HG02610 (cell line): ENCODE measurements around the gene KLHL13.
"Not testable (repeated sequence)": the region's sequence is repeated elsewhere in the genome, so short reads cannot be mapped to it uniquely, and the experiment has no call there.

ENCODE experiments used
- ATAC-seq: cut with Tn5 transposase; IDR thresholded peaks from one replicate; pipeline ENCODE4 v1.9.1; 2021; ENCODE audit warnings: mild to moderate bottlenecking, moderate library complexity; ENCODE audit not compliant: unreplicated experiment

Gene KLHL13

DNA sequence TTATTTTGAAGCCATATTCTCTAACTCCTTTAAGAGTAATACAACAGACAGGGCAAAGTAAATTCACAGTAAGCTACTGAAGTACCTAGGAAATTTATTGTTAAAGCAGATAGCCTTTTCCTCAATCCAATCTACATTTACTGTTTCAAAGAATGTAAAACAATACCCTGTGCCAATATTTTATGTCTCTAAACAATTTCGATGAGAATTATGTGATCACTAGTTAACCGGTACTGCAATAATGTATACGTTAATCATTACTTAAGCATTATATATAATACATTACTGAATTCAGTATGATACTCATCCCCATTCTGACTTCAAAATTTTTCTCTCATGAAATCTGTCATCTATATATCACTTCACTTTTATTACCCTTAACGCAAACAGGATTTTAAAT lies 28.5 kb downstream of the KLHL13 start:
- ATAC-seq, result no peak

DNA sequence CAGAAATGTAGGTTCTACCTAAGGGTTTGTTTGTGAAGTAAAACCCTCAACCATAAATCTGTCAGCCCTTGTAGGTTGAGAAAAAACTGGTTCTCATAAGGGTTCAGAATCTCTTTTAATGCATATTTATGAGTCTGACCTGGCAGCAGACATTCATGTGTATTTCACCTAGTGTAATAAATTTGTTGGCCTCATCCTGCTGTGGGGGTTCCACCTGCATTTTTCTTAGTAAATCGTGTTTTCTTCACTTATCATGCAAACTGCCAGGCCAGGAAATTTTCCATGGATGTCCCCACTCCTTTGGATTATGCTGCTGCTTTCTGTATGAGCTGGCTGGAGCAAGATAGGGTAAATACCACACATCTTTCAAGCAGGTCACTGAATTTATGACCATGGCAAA lies 42.4 kb downstream of the KLHL13 start:
- no peak for ATAC-seq

DNA sequence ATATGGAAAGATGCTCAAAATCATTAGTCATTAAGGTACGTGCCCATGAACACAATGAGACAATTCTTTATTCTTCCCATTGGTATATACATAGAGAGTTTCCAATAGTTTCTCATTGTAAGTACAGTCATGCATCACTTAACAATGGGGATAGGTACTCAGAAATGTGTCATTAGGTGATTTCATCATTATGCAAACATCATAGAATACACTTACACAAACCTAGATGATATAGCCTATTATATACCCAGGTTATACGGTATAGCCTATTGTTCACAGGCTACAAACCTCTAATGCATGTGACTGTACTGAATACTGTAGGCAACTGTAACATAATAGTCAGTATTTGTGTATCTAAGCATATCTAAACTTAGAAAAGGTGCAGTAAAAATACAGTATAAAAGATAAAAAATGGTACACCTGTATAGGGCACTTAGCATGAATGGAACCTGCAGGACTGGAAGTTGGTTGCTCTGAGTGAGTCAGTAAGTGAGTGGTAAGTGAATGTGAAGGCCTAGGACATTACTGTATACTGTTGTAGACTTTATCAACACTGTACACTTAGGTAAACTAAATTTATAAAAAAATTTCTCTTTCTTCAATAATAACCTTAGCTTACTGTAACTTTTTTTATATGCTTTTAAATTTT lies 49.6 kb downstream of the KLHL13 start:
- no peak for ATAC-seq

DNA sequence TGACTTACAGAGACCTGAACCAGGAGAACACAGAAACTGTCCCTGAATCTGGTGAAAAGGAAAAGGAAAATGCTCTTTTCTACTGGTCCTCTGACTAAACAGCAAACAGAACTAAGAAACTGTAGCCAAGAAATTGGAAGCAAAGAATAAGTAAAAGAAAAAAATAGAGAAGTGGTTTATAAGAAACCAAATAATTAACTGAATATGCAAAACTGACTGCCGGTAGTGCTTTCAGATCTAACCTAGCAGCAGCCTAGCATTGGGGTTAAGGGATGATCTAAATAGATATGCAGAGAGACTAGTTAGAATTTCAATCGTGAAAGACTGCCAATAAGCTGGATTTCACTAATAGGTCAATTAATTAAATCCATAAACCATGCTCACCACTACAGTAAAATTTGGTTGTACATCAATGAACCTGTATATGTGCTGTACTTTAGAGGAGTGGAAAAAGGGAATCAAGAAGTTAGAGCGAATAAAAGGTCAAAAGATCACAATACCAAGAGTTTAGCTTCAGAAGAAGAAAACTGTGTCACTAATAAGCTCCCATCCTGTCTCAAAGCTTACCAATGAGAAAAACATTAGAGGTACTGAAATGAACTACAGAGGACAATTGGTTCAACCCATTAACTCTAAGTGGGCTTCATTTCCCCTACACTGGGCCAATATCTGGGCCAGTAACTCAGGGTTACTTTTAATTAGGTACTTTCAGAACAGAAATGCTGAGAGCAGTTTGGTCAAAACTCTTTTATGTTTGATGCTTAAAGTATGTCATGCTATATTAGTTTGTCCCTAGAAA lies 53.6 kb downstream of the KLHL13 start:
- peak; percentile 63 for ATAC-seq

DNA sequence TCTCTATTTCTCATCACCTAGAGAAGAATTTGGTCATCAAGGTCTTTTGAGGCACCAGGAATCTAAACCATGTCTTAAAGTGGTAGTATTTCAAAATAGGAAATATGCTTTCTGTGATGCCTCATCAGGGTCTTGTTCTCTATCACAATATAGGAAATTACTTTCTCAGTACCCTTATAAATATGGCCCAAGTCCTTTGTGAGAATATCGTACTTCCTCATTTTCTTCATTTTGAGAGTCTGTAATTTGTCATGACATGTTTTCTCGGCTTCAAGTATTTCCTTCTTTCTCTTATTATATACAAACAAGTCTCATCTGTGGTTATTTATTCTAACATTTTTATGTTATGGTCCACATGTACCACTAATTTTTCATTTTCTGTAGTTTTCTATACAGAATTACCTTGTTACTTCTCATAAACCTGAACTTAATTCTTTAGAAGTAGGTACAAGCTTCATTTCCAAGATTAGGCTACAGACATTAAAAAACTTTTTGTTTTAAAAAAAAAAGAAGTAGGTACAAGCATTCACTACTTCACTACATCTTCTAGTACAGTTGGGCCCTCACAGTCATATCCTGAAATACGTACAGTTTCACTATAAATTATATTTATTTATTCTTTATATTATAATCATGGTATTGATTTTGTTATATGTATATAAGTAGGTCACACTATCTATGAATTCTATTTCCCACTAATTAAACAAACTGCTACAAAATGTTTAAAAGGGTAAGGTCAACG lies 54.4 kb downstream of the KLHL13 start:
- peak; percentile 81 for ATAC-seq

DNA sequence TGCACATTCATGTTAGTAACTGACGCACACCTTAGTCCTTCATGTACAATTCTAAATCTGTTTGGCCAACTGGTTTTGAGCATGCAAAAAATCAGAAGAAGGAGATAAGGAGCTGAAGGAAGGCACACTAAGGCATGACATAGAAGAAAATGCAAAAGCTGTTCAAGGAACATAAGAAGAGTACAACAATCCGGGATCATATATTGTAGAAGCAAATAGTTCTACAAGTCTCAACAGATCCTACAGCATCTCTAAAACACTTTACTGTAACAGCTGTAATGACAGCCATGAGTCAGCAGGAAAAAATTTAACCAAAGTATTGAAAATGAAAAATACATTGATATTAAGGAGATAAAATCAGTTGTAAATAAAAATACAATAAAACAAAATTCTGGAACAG lies 57.7 kb downstream of the KLHL13 start:
- ATAC-seq, result no peak

DNA sequence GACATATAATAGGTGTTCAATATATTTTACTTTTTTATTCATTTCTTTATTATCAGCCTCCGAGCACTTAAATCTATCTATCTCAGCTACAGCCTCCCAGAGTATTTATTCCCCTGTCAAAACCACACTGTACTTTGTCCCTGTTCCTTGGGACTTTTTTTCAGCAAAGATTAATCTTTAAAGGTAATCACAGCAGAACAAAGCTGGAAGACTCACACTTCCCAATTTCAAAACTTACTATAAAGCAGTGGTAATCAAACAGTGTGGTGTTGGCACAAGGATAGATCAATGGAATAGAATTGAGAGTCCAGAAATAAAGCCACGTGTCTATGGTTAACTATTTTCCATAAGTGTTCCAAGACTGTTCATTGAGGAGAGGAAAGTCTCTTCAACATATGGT lies 59.7 kb downstream of the KLHL13 start:
- ATAC-seq, result no peak

DNA sequence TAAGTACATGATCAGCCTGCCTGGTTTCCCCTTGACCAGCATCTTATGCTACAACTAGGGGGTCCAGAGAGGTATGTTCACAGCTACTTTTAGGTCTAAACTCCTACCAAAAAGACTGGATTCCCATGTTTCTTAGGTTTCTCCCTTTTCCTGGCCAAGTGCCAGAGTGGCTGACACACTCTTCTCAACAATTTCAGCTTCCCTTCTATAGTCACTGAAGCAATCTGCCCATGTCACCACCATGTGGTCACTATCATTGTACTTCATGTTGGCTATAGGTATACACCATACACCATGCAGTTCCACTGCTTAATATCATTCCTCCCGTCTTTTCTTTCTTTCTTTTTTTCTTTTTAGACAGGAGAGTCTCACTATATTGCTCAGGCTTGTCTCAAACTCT lies 66.9 kb downstream of the KLHL13 start:
- ATAC-seq, result no peak

DNA sequence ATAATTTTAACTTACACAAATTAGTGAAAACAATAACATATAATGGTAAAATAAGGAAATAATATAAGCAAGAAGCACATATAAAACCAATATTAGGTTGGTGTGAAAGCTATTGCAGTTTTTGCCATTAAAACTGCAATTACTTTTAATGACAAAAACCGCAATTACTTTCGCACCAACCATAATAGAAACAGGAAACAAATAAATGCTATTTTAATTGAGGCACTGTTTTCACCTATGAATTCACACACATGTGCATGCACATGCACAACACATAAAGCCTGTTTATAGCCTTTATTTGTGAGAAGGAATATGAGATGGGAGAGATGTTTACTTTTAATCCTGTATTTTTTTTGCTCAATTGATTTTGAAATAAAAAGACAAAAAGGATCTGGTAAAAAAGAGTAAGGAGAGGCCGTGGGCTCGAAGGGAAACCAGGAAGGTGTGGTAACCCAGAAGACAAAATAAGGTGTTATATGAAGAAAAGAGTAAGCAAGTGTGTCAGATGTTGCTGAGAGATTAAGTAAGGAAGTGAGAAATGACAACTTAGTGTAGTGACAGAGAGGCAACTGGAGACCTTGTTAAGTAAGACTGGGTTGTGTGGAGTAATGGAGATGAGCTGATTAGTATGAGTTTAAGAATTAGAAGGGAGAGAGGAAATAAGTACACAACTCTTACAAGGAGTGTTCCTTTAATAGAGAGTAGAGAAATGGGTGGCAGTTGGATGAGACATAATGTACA lies 69.0 kb downstream of the KLHL13 start:
- ATAC-seq, result no peak

DNA sequence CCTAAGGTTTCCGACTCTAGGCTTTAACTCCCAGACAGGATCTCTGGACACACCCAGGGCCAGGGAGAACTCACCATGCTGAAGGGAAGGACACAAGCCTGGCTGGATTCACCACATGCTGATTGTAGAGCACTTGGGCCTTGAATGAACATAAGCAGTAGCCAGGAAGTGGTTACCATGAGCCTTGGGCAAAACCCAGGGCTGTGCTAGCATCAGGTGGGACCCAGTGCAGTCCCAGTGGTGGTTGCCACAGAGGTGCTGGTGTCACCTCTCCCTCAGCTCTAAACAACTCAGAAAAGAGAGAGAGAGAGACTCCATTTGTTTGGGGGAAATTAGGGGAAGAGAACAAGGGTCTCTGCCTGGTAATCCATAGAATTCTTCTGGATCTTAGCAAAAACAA lies 77.0 kb downstream of the KLHL13 start:
- no peak for ATAC-seq

DNA sequence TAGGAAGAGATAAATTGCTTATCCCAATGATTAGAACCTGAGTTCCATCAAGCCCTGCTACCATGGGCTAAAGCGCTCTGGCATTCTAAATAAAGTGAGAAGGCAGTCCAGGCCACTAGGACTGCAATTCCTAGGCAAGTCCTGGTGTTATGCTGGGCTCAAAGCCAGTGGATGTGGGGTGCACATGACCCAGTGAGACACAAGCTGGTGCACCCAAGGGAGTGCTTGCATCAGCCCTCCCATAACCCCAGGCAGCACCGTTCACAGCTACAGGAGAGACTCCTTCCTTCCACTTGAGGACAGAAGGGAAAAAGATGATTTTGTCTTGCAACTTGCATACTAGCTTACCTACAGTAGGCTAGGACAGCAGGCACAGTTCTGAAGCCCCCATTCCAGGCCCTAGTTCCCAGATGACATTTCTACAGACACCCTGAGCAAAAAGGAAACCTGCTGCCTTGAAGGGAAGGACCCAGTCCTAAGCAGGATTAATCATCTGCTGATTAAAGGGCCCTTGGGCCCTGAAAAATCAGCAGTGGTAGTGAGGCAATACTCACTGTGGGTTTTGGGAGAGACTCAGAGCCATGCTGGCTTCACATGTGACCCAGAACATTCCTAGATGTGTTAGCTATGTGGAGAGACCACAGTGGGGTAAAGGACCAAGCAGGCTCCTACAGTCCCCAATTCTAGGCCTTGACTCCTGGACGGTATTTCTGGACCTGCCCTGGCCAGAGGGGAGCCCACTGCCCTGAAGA lies 77.8 kb downstream of the KLHL13 start:
- ATAC-seq, result no peak

DNA sequence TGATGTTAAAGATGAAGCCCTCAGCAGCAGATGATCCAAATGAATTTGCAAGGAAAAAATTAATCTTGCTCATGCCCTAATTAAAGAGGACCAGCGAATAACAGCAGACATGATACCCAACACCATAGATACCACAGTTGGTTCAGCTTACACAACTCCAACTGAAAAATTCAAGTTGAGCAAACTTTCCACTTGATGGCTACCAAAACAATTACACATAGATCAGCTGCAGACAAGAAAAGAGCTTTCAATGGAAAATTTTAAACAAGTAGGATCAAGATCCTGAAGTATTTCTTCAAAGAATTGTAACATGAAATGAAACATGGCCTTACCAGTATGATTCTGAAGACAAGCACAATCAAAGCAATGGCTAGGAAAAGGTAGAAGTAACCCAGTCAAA lies 90.0 kb downstream of the KLHL13 start:
- no peak for ATAC-seq

DNA sequence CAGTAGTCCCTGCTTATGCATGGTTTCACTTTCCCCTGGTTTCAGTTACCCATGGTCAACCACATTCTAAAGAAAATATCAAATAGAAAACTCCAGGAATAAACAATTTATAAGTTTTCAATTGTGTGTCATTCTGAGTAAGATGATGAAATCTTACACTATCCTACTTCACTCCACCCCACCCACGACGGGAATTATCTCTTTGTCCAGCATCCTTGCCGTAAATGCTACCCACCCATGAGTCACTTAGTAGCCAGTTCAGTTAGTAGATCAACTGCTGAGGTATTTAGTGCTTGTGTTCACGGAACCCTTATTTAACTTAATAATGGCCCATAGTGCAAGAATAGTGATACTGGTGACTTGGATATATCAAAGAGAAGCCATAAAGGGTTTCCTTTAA lies 91.4 kb downstream of the KLHL13 start:
- ATAC-seq, result no peak

DNA sequence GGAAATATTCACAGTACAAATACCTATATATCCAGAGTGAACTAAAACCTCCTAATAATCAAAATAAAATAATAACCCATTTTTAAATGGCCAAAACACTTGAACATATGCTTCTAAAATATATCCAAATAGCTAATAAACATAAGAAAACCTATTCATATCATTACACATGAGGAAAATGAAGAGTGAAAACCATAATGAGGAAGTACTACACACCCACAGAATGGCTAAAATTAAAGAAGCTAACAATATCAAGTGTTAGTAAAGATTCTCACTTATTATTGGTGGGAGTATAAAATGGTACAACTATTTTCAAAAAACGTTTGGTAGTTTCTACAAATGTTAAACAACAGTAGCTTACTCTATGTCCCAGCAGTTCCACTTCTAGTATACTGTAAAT lies 92.1 kb downstream of the KLHL13 start:
- ATAC-seq, result no peak

DNA sequence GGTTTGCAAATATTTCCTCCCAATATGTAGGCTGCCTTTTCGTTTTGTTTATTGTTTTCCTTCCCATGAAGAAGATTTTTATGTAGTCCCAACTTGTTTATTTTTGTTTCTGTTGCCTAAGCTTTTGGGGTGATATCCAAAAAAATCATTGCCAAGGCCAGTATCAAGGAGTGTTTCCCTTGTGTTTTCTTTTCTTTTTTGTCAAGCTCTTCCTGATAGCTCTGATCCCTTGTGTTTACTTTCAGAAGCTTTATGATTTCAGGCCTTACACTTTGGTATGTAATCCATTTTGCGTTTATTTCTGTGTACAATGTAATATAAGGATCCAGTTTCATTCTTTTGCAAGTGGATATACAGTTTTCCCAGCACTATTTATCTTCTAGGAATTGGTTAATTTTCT lies 93.9 kb downstream of the KLHL13 start:
- no peak for ATAC-seq

DNA sequence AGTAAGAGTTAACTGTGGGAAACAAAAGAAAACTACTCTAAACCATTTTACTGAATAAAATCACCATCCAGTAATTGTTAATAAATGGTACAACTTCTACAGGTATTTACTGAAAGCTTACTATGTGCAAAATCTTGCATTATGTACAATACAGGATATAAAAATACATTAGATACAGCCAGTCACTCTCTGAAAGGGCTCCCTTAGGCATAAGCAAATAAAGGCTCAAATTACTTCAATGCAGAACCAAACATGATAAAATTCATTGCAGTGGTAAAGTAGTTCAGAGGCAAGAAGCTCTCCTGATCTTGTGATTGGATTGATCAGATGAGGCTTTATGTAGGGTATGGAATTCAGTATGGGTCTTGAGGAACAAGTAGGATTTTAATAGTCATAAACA lies 100.2 kb downstream of the KLHL13 start:
- ATAC-seq, result no peak

DNA sequence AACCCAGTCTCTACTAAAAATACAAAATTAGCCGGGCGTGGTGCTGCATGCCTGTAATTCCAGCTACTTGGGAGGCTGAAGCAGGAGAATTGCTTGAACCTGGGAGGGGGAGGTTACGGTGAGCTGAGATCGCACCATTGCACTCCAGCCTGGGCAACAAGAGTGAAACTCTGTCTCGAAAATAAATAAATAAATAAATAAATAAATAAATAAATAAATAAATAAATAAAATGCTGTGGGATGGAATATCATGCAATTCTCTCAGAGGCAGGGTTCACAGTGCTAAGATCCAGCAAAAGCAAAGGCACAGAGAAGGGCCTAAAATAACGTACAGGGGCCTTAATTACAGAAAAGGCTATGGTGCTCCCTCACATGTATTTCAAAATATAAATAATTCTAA lies 114.2 kb downstream of the KLHL13 start:
- ATAC-seq, result not testable (repeated sequence)

DNA sequence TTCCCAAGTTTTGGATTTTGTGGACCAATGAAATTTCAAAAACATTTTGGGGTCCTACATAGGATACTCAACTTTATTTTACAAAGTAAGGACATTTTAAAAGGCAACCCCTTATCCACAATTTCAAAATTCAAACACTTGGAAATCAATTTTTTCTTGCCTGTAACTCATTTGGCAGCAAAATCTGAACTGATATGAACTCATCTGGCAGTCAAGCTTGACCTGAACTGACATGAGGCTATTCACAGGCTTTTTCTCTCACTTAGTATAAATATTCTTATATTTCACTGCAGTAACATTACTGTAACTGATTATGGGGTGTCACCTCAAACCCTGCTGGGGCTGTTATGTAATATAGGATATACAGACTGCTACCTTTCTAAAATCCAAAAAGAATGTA lies 116.1 kb downstream of the KLHL13 start:
- ATAC-seq, result no peak

DNA sequence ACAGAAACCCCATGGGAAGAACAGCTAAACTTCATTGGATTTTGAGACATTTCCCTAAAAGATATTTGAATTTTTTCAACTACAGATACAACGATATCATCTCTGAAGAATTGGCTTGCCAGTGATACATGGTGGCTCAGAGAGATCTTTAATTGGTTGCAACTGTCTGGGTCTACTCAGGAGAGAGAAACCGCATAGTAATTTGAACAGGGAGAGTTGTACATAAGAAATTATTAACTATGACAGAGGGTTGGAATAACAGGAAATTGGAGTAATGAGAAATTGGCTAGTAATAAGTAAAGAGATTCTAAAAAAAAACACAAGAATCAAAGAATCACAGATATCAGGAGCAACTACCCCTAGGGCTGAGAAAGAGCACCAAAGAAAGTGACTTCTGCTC lies 118.4 kb downstream of the KLHL13 start:
- no peak for ATAC-seq

DNA sequence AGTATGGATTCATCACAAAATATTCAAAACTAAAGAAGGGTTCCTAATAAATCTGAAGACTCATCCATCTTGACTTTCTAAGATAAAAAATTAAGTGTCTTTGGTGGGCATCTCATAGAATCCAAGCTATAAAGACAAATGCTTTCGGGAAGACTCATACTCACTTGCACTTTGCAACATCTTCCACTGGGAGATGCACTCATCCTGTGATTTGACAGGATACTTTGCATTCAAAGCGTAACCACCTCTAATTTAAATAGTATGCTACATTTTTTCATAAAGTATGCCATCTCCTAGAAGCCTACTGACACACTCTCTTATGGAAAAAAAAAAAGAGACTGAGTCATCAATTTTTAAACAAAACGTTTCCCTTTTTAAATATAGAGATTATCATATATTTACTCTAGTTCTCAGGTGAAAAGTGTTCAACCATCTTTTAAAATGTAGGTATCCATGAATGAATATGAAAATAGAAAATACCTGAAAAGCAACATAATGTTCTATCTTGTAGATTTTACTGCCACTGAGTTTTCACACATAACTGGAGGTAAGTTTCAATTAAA lies 119.6 kb downstream of the KLHL13 start:
- no peak for ATAC-seq
